ENCODE measurements around the gene FAM118A.
A peak's percentile ranks its signal among the peaks of the same experiment; 100 is the strongest.
"Not testable (repeated sequence)": the region's sequence is repeated elsewhere in the genome, so short reads cannot be mapped to it uniquely, and the experiment has no call there.

Gene FAM118A

GRCh38 chr22:45309422-45310227, at the start of gene FAM118A:
Gene FAM118A, plus strand, starts transcription at chr22:45309934. Its CDS starts 12,446 bp downstream, at chr22:45322380.
- DNase-seq (ENCODE audit: low read depth, low spot score): peak; percentile 71

GRCh38 chr22:45260395-45260759, 49.4 kb upstream of the FAM118A start:
- not testable (repeated sequence) for DNase-seq (ENCODE audit: low read depth, low spot score)

GRCh38 chr22:45261407-45262088, 48.2 kb upstream of the FAM118A start:
- no peak for DNase-seq (ENCODE audit: low read depth, low spot score)

DNA sequence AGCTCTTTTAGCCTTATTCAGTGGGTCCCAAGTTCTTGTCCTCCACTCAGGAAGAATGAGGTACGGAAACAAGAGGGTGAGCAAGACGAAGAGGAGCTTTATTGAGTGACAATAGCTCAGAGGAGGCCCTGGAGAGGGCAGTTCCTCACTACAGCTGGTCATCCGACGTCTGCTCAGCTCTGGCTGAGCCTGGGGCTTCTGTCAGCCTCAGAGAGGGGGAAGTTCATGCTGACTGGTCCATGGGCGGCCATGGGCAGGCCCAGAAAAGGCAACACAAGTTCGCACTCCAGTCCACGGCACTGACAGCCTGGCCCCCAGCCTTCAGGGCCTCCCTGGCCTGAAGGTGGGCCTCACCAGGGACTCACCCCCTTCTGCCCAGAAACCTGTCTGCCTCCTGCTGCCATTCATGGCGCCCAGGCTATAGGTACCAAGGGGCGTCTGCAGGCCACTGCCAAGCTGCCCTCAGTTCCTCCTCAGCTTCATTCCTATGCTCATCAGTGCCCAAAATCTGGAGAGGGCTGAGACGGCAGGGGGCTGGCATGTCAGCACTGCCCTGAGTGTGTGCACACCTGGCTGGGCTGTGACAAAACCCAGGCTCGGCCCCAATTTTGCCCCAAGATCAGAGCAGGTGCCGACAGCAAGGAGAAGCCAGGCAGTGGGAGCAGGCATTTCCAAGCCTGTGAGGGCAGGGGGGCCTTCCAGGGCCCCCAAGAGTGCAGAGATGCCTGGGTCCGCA, 47.4 kb upstream of the FAM118A start:
- no peak for DNase-seq (ENCODE audit: low read depth, low spot score)

- DNase-seq (ENCODE audit: low read depth, low spot score): no peak
These were observed 46.7 kb upstream of the FAM118A start for GRCh38 chr22:45262931-45263462.

GRCh38 chr22:45263463-45264269, 46.1 kb upstream of the FAM118A start:
- no peak for DNase-seq (ENCODE audit: low read depth, low spot score)

GRCh38 chr22:45265535-45265934, 44.2 kb upstream of the FAM118A start:
- DNase-seq (ENCODE audit: low read depth, low spot score): no peak

DNA sequence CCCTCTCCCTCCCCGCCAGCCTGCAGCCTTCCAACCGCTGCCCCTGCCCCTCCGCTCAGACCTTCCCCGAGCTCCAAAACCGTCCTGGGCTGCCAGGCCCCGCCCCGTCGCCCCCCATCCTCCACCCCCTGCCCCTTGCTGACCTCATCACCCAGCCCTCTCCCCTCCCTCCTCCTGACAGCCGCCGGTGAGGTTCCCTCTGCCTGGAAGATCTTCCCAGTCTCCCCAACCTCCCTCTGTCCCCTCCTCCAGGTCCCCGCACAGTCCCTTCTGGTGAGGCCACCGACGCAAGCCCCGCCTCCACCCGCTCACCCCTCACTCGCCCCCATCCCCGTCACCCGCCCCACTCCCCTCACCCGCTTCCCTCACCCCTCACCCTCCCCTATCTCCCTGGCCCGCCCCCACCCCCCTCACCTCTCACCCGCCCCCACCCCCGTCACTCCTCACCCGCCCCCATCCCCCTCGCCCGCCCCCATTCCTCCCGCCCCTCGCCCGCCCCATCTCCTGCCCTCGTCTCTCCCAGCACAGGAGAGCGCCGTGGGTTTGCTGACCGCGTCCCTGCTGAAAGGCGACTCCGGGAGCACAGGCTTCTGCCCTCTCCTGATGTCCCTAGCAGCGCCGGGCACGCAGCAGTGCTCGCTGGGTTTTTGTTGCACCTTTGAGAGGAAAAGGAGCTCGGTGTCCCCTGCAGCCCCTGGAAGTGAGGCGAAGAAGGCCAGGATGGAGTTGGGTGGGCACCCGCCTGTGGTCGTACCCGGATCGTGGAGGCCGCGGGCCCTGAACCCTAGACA, 41.4 kb upstream of the FAM118A start:
- no peak for DNase-seq (ENCODE audit: low read depth, low spot score)

DNA sequence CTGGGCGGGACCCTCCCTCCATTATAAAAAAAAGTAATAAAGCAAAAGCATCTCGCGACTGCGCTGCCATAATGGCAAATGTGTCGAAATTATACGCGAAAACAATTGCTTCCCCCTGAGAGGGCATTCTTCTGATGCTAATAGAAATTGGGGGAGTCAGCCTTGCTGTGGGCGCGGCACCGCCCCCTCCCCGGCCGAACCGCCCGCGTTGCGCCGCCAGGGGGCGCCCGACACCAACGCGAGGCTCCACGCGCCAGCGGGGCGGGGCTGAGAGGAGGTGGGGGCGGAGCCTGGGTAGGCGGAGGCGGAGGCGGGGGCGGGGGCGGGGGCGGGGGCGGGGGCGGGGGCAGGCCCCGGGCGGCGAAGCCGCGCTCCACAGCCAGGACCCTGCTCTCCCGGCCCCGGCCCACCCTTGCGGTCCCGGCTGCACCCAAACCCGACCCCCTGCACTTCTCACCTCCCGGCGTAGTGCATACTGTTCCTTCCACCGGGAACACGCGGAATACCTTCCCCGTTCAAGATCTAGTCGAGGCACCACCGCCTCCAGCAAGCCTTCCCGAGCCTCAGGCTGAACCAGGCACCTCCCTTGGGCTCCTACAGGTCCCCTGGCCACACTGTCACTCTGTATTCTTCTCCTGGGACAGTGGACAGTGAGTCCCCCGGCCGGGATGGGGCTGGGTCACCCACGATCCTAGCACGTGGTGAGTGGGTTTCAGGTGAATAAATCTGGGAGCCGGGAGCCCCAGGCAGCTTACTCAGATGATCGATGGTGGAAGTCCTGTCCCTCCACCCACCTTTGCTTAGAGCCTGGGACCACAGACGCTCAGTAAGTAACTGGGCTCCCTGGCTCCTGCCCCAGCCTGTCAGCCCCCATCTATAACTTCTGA, 40.5 kb upstream of the FAM118A start:
- DNase-seq (ENCODE audit: low read depth, low spot score): no peak

GRCh38 chr22:45270095-45271020, 39.4 kb upstream of the FAM118A start:
- DNase-seq (ENCODE audit: low read depth, low spot score): no peak

DNA sequence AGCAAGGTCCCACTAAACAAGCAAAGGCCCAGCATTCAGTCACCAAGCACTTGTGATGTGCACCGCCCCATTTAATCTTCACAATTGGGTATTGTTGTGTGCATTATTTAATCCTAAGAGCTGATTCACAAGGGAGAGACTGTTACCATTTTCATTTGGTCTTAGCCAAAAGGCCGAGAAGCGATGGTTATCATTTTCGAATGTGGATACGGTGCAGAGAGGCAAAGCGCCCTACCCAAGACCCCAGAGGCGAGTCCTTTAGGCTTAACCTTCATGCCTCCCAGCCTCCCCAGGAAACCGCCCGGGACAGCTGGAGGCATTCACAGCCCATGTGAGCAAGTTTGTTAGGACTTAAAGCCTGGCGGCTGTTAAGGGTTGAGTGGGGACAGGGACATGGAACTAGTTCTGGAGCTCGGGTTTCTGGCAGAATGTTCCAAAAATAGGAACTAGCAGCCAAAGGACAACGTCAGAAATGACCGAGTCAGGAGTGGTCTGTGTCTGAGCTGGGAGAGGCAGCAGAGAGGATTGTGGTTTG, 38.0 kb upstream of the FAM118A start:
- no peak for DNase-seq (ENCODE audit: low read depth, low spot score)

- DNase-seq (ENCODE audit: low read depth, low spot score): no peak
These were observed 37.2 kb upstream of the FAM118A start for GRCh38 chr22:45272498-45272897.

GRCh38 chr22:45273452-45274075, 36.2 kb upstream of the FAM118A start:
- DNase-seq (ENCODE audit: low read depth, low spot score): no peak

DNA sequence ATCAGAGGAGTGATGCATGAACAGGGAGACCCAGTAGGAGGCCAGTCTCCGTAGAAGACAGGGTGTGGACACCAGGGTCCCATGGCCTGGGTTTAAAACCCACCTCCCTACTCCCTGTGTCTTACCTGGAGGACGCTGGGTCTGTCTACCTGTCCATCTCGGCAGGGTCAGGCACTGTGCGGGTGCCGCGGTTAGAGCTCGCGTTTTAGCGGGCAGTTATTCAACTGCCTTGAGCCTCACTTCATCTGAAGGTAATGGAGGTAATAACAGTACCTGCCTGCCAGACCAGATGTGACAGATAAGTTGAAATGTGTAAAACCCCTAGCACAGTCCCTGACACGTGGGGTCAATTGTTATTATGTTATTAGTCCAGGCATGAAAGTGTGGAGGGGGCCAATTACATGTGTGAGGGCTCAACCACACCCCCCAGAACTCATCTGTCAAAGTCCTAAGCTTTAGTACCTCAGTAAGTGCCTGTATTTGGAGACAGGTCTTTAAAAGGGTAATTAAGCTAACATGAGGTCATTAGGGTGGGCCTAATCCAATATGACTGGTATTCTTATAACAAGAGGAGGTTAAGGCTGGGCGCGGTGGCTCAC, 33.1 kb upstream of the FAM118A start:
- DNase-seq (ENCODE audit: low read depth, low spot score): no peak

- DNase-seq (ENCODE audit: low read depth, low spot score): not testable (repeated sequence)
These were observed 32.0 kb upstream of the FAM118A start for GRCh38 chr22:45277720-45278119.

GRCh38 chr22:45278125-45278524, 31.6 kb upstream of the FAM118A start:
- no peak for DNase-seq (ENCODE audit: low read depth, low spot score)

- no peak for DNase-seq (ENCODE audit: low read depth, low spot score)
These were observed 29.1 kb upstream of the FAM118A start for GRCh38 chr22:45280587-45280980.
